Measurements from ENCODE around the gene IGFBP4.

DNA sequence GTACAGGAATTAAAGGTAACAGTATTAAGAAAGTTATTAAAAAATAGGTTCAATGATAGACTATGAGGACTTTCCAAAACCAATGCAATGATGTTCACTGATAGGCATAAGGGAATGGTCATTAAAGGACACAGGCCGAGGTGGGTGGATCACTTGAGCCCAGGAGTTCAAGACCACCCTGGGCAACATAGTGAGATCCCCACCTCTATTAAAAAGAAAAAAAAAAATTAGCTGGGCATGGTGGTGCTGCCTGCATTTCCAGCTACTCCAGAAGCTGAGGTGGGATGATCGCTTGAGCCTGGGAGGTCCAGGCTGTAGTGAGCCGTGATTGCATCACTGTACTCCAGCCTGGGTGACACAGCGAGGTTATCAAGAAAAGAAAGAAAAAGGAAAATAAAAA lies 31.4 kb upstream of the IGFBP4 start:
- TF ChIP-seq, protein P1, sequence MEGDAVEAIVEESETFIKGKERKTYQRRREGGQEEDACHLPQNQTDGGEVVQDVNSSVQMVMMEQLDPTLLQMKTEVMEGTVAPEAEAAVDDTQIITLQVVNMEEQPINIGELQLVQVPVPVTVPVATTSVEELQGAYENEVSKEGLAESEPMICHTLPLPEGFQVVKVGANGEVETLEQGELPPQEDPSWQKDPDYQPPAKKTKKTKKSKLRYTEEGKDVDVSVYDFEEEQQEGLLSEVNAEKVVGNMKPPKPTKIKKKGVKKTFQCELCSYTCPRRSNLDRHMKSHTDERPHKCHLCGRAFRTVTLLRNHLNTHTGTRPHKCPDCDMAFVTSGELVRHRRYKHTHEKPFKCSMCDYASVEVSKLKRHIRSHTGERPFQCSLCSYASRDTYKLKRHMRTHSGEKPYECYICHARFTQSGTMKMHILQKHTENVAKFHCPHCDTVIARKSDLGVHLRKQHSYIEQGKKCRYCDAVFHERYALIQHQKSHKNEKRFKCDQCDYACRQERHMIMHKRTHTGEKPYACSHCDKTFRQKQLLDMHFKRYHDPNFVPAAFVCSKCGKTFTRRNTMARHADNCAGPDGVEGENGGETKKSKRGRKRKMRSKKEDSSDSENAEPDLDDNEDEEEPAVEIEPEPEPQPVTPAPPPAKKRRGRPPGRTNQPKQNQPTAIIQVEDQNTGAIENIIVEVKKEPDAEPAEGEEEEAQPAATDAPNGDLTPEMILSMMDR (IDR thresholded peaks at IDR 0.05): no peak
- no peak for TF ChIP-seq EZH2 (IDR thresholded peaks at IDR 0.05; ENCODE audit: borderline replicate concordance, insufficient read depth, low read depth, low read length, poor library complexity, severe bottlenecking)
